NCI-H82 treated with DMSO at 0.1 percent for 48 hours (cell line): ENCODE measurements around the gene HOXB3.
A peak's percentile ranks its signal among the peaks of the same experiment; 100 is the strongest.

Experiments used
- DNase-seq: peaks from one replicate; lab custom pipeline; 2025; ENCODE audit not compliant: unreplicated experiment; lab: John Stamatoyannopoulos, UW

The HOXB3 gene

GRCh38 chr17:48626245-48627117 is 36.4 kb upstream of the HOXB3 start, which contains the start of gene HOXB9:
Gene HOXB9, minus strand, starts transcription at chr17:48626358. Its CDS starts 89 bp downstream, at chr17:48626269.
- no peak for DNase-seq

GRCh38 chr17:48625495-48626244 is 35.6 kb upstream of the HOXB3 start:
- no peak for DNase-seq

- no peak for DNase-seq
Measured at GRCh38 chr17:48624544-48625494, 34.8 kb upstream of the HOXB3 start.

- no peak for DNase-seq
Measured at GRCh38 chr17:48624118-48624517, 34.1 kb upstream of the HOXB3 start.

- DNase-seq: no peak
Measured at GRCh38 chr17:48623583-48623982, 33.5 kb upstream of the HOXB3 start.

- no peak for DNase-seq
Measured at GRCh38 chr17:48622857-48623256, 32.8 kb upstream of the HOXB3 start.

GRCh38 chr17:48621410-48622392 is 31.7 kb upstream of the HOXB3 start:
- no peak for DNase-seq

GRCh38 chr17:48620461-48621139 is 30.6 kb upstream of the HOXB3 start:
- no peak for DNase-seq

- no peak for DNase-seq
Measured at GRCh38 chr17:48619826-48620449, 29.9 kb upstream of the HOXB3 start.

- peak; percentile 30 for DNase-seq
Measured at GRCh38 chr17:48618256-48618896, 28.3 kb upstream of the HOXB3 start.

GRCh38 chr17:48617471-48618255 is 27.6 kb upstream of the HOXB3 start:
- DNase-seq: no peak

- DNase-seq: no peak
Measured at GRCh38 chr17:48616717-48617470, 26.9 kb upstream of the HOXB3 start.

- DNase-seq: no peak
Measured at GRCh38 chr17:48615963-48616716, 26.1 kb upstream of the HOXB3 start.

- no peak for DNase-seq
Measured at GRCh38 chr17:48615047-48615962, 25.3 kb upstream of the HOXB3 start, which contains the start of gene HOXB8. Gene HOXB8, minus strand, starts transcription at chr17:48615292. Its CDS starts 588 bp downstream, at chr17:48614704.
